Stimulated activated naive B cell treated with anti-CD40 and anti-IgM and Interleukin-4, amounts not matched to agents 10 μg/mL and 1 μg/mL and 100 μg/mL, for 72 hours (primary cell): ENCODE results near the gene RABL6.
"Not testable (repeated sequence)": the region's sequence is repeated elsewhere in the genome, so short reads cannot be mapped to it uniquely, and the experiment has no call there.

Source experiments
- ATAC-seq, 2 donors: fragments of 150-1000 bp; cut with Tn5 transposase; replicated peaks; 2 replicates each; pipeline ENCODE4 v1.10.0; 2021; ENCODE audit warnings: moderate library complexity in 1 of 2
- DNase-seq: peaks from one replicate; pipeline ENCODE4 v3.0.0; 2021
- H3K27ac Mint-ChIP-seq: one replicate; pipeline ENCODE4 v1.8.0; 2022; ENCODE audit warnings: mild to moderate bottlenecking, mixed read lengths
- H3K27me3 Mint-ChIP-seq, 2 donors: one replicate each; pipeline ENCODE4 v1.8.0; 2022; ENCODE audit warnings: mixed read lengths in 2 of 2
- H3K36me3 Mint-ChIP-seq, 2 donors: one replicate each; pipeline ENCODE4 v1.8.0; 2022; ENCODE audit warnings: mixed read lengths in 2 of 2, mild to moderate bottlenecking in 1 of 2
- H3K4me1 Mint-ChIP-seq, 2 donors: one replicate each; pipeline ENCODE4 v1.8.0; 2022; ENCODE audit warnings: mixed read lengths in 2 of 2, mild to moderate bottlenecking in 1 of 2
- H3K4me3 Mint-ChIP-seq, 2 donors: one replicate each; pipeline ENCODE4 v1.8.0; 2022; ENCODE audit warnings: mild to moderate bottlenecking in 2 of 2, mixed read lengths in 2 of 2, moderate library complexity in 1 of 2
- H3K9me3 Mint-ChIP-seq, 2 donors: one replicate each; pipeline ENCODE4 v1.8.0; 2022; ENCODE audit warnings: mixed read lengths in 2 of 2, mild to moderate bottlenecking in 1 of 2

The RABL6 gene

DNA sequence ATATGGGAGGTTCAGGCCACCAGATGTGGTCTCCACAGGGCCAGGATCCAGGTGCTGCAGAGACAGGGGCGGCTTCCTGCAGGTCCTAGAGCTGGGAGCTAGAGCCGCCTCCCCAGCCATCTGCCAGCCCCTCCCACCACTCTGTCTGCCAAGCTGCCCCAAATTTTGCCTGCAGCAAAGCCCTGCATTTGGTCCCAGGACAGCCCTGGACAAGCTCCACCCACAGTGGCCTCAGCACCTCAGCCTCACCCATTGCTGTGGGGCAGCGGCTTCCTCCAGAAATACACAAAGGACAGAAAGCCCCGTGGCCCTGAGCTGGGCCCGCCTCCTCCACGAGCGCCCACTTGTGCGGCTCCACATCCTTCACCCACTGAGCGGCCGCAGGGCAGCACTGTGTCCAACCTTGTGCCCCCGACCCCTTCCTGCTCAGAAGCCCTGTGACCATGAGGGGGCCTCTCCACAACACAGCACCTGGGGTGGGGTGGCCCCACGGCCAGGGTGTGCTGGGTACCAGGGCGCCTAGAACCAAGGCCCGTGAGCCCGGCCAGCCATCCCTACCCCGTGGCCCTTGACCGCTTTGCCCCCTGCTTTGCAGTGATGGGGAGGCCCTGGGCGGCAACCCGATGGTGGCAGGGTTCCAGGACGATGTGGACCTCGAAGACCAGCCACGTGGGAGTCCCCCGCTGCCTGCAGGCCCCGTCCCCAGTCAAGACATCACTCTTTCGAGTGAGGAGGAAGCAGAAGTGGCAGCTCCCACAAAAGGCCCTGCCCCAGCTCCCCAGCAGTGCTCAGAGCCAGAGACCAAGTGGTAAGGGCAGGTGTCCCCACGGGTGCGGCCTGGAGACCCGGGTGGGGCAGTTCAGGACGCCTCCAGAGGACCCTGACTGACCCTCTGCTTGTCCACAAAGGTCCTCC is 30.8 kb downstream of the RABL6 start:
- DNase-seq: no peak
- no peaks in the 10 kb centered on the region for H3K9me3 Mint-ChIP-seq
- no peak overlapping the region for H3K27ac Mint-ChIP-seq
- peaks cover 0 to 5% of the 10 kb centered on the region in 2 donors for H3K27me3 Mint-ChIP-seq
- ATAC-seq: no peak
- H3K4me3 Mint-ChIP-seq: no peak overlapping the region
- H3K36me3 Mint-ChIP-seq: peaks cover 27 to 37% of the 10 kb centered on the region in 2 donors
- peaks cover 13 to 15% of the 10 kb centered on the region in 2 donors for H3K4me1 Mint-ChIP-seq

DNA sequence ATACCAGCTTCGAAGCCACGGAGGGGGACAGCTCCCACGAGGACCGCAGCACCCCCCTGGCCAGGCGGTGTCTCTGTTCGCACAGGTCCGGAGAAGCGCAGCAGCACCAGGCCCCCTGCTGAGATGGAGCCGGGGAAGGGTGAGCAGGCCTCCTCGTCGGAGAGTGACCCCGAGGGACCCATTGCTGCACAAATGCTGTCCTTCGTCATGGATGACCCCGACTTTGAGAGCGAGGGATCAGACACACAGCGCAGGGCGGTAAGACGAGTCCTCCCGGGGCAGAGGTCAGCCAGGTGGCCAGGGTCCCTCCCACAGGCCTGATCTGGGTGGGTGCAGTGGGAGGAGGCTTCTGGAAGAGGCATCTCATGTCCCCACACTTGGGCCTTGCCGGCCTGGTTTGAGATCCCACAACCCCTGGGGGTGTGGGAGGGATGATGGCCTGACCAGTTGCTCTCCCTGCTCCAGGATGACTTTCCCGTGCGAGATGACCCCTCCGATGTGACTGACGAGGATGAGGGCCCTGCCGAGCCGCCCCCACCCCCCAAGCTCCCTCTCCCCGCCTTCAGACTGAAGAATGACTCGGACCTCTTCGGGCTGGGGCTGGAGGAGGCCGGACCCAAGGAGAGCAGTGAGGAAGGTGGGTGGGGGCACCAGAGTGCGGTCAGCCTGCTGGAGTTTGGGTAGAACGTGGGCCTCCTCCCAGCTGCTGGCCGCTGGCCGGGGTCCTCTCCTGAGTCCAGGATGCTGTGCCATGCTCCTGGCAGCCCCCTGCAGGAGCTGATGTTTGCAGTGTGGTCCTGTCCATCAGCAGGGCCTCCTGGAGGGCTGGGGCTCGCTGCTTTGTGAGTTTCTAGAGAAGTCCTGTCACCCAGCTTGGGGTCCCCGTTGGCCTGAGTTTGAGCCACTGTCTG is 31.7 kb downstream of the RABL6 start:
- Mint-ChIP-seq H3K9me3 (no peaks in the 10 kb centered on the region), H3K4me3 (peak overlapping the region; percentile 0 to 43), H3K4me1 (peaks cover 18 to 19% of the 10 kb centered on the region in 2 donors), H3K27me3 (peaks cover 0 to 11% of the 10 kb centered on the region in 2 donors), H3K27ac (peak overlapping the region; percentile 52), H3K36me3 (peaks cover 28 to 33% of the 10 kb centered on the region in 2 donors)
- DNase-seq: no peak
- no peak for ATAC-seq

DNA sequence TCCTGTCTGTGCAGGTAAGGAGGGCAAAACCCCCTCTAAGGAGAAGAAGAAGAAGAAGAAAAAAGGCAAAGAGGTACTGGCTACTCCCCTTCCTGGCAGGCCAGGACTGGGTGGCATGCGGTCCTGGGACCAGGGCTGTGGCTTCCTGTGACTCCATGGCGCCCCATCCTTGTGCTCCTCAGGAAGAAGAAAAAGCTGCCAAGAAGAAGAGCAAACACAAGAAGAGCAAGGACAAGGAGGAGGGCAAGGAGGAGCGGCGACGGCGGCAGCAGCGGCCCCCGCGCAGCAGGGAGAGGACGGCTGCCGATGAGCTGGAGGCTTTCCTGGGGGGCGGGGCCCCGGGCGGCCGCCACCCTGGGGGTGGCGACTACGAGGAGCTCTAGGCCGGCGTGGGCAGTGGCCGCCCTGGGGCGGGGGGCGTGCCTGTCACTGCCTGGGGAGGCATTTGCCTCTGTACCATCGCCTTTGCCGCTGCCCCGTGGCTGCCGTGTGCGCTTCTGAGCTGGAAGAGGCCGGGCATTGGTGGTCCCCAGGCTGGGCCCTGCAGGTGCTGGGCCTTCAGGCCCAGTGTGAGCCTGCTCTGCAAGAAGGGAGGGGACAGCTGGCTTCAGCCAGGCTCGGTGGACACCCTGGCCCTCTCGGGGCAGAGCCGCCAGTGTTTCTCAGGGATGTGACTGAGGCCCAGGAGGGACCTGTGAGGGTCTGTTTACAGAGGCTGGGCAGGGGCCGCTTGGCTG is 32.6 kb downstream of the RABL6 start:
- H3K4me3 Mint-ChIP-seq: peak overlapping the region; percentile 0 to 43
- H3K27ac Mint-ChIP-seq: peak overlapping the region; percentile 52

DNA sequence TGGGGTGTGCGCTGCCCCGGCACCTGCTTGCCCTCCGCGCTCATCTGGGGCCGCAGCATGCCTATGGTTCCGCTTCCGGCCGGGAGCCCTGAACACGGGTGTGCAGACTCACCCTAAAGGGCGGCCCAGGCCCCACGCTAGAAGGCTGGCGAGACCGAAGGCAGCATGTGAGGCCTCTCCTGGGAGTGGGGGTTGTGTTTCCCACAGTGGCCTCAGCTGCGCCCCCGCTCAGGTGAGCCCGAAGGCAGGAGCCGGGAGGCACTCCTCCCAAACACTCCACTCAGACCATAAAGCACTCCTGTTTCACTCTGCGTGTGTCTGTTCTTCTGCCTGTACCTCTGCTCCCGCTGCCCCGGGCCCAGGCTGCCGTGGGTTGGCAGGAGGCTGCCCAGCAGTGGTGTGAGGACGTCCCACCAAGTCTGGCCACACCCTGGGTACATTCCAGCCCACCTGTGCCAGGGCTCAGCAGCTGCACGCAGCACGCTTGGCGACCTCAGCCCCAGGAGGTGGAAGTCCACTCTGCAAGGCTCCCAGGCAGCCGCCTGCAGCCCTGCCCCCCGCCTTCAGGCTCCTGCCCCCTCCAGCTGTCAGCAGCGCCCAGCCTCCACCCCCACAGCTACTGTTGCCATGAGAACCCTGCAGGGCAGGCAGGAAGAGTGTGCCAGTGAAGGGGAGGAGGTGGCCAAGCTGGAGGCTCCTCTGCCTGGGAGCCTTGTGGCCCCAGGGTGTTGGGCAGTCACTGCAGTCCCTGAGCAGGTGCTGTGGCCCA is 33.3 kb downstream of the RABL6 start:
- H3K4me1 Mint-ChIP-seq: peaks cover 18 to 19% of the 10 kb centered on the region in 2 donors
- DNase-seq: no peak
- H3K27me3 Mint-ChIP-seq: peaks cover 0 to 12% of the 10 kb centered on the region in 2 donors
- peak overlapping the region; percentile 20 for H3K27ac Mint-ChIP-seq
- no peak for ATAC-seq
- H3K9me3 Mint-ChIP-seq: no peaks in the 10 kb centered on the region
- H3K36me3 Mint-ChIP-seq: peaks cover 26 to 27% of the 10 kb centered on the region in 2 donors
- peak overlapping the region in 1 of 2 donors; percentile 4 for H3K4me3 Mint-ChIP-seq

More for the DNA sequence above, 32.6 kb downstream of the RABL6 start:
- no peak for DNase-seq
- no peak for ATAC-seq
- Mint-ChIP-seq H3K36me3 (peaks cover 26 to 30% of the 10 kb centered on the region in 2 donors), H3K9me3 (no peaks in the 10 kb centered on the region), H3K27me3 (peaks cover 0 to 11% of the 10 kb centered on the region in 2 donors), H3K4me1 (peaks cover 18 to 19% of the 10 kb centered on the region in 2 donors)

DNA sequence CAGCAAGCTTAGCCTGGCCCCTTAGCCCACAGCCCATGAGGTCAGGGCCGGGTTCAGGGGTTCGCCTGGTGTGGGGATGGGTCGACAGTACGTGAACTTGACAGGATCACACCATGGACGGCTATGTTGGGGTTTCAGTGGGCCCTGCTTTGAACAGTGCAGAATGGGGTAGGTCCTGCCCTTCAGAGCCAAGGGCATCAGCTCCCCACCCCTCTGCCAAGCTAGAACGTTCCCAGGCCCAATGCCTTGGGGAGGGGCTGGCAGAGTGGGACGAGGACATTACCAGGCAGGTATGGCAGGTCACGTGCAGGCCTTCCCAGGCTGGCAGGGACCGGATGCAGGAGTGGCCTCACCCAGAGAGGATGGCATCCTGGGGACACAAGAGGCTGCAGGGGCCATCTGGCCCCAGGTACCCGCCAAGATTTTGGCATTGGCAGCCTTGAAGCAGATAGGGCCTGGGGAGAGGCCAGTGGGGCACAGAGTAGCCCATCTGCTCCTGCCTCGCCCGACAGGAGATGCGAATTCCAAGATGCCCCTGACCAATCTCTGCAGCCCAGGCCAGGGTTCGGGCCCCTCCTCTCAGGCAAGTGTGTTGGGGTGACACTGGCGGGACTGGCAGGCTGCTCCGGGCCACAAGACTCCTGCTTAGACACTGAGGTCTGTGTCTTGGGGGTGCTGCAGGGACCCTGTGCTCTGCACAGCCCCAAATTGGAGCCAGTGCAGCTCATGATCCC is 34.1 kb downstream of the RABL6 start:
- Mint-ChIP-seq H3K4me3 (peak overlapping the region; percentile 4 to 97), H3K36me3 (peaks cover 26 to 30% of the 10 kb centered on the region in 2 donors), H3K4me1 (peaks cover 20 to 24% of the 10 kb centered on the region in 2 donors), H3K27me3 (peaks cover 4 to 18% of the 10 kb centered on the region in 2 donors)
- not testable (repeated sequence) for H3K27ac Mint-ChIP-seq, DNase-seq, ATAC-seq, H3K9me3 Mint-ChIP-seq

DNA sequence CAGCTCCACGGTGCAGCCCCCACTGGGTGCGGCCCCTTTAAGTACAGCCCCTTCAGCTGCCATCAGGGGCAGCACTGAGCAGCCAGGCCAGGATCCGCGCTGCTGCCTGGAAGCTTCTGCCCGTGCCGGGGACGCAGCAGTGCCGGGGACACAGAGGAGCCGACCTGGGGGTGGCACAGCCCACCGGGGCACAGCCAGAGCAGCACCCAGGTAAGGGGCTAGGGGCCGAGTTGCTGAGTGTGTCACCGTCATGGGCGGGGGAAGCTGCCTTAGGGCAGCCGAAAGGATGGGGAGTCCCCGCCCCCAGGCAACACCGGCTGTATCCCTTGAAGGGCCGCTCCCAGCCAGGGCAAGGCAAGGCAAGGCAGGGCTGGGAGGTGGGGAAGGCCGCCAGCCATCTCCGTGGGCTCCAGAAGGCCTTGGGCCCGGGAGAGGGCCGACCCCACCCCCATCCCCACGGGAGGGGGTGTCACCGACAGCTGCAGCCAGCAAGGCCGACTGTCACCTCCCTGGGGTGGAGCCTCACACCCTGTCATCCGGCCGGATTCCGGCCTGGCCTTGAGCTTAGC is 34.7 kb downstream of the RABL6 start, which contains the start of gene AJM1:
AJM1 (plus strand) TSS at position 99 of the 569 bp plus-strand sequence. CDS start 1,937 bp downstream, outside the sequence.
- DNase-seq (peak; percentile 77), ATAC-seq (peak; percentile 89 to 93)
- peak within 1 kb of the TSS; percentile 89 for H3K27ac Mint-ChIP-seq
- peaks cover 4 to 23% of the 10 kb centered on the region in 2 donors for H3K27me3 Mint-ChIP-seq
- not testable (repeated sequence) for H3K9me3 Mint-ChIP-seq
- peaks cover 24 to 30% of the 10 kb centered on the region in 2 donors for H3K4me1 Mint-ChIP-seq
- peaks cover 26 to 31% of the 10 kb centered on the region in 2 donors for H3K36me3 Mint-ChIP-seq
- peak within 1 kb of the TSS; percentile 88 to 97 for H3K4me3 Mint-ChIP-seq

DNA sequence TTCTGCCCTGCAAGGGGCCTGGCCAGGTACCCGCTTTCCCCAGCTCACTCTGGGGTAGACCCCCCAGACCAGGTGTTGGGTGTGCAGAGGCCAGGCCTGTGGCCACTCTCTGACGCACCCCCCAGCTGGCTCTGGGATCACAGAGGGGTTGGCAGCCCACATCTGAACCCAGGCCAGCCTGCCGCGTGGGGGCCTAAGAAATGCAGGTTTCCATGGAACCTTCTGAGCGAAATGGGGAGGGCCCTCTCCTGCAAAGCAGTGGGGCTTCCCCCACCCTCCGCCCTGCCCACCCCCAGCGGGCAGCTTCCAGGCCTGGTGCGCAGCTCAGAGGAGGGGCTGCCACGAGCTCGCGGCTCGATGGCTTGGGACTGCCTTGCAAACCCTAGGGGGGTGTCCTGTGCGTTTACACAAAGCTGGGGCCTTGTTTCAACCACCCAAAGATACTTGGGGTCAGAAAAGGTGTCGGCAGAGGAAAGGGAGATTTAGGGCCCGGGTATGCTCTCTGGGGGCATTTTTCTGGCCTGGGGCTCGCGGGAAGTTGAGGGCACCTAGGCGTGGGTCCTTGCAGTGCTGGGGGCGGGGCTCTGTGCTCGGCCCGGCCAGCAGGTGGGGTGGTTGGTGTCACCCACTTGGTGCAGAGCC is 35.5 kb downstream of the RABL6 start:
- Mint-ChIP-seq H3K4me3 (peak overlapping the region; percentile 57 to 63), H3K4me1 (peaks cover 30 to 37% of the 10 kb centered on the region in 2 donors), H3K27me3 (peaks cover 11 to 30% of the 10 kb centered on the region in 2 donors), H3K36me3 (peaks cover 31 to 33% of the 10 kb centered on the region in 2 donors), H3K27ac (peak overlapping the region; percentile 87)
- DNase-seq, H3K9me3 Mint-ChIP-seq: not testable (repeated sequence)
- peak in 1 of 2 donors; percentile 5 for ATAC-seq

DNA sequence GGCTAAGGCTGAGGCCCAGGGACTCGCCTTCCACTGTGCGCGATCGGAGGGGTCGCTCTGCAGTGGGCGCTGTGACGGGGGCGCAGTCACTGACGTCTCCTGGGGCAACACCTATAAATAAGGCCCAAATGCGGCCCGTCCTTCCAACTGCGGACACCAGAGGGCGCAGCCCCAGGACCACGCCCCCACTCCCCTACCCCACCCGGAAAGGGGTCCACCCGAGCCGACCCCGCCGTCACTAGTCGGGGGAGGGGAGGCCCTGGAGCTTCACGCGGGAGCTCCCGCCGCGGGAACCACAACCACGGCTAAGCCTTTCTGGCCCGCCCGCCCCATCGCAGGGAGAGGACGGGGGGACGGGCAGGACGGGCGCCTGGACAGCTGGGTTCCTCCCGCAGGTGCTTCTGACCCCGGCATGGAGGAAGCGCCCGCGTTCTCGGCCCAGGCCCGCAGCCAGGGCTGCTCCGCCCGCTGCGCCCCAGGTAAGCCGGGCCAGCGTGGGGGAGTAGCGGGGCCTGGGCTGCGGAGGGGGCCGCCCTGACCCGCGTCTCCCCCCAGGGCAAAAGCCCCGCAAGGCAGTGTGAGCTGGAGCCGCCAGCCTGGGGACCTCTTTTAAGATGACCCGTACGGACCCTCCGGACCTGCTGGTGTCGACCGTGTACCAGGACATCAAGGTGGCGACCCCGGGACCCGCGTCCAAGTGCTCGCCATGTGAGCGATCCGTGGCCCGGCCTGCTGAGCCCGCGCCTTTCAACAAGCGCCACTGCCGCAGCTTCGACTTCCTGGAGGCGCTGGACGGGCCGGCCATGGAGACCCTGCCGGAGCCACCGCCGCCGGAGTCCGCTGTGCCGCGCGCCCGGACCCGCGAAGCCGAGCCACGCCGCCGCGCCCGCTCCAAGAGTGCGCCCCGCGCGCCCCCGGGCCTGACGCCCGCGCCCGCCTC is 36.3 kb downstream of the RABL6 start:
- Mint-ChIP-seq H3K4me3 (peak overlapping the region; percentile 57 to 63), H3K4me1 (peaks cover 30 to 37% of the 10 kb centered on the region in 2 donors), H3K27ac (peak overlapping the region; percentile 87), H3K27me3 (peaks cover 11 to 30% of the 10 kb centered on the region in 2 donors), H3K36me3 (peaks cover 23 to 26% of the 10 kb centered on the region in 2 donors)
- peak; percentile 50 for DNase-seq
- not testable (repeated sequence) for H3K9me3 Mint-ChIP-seq, ATAC-seq

DNA sequence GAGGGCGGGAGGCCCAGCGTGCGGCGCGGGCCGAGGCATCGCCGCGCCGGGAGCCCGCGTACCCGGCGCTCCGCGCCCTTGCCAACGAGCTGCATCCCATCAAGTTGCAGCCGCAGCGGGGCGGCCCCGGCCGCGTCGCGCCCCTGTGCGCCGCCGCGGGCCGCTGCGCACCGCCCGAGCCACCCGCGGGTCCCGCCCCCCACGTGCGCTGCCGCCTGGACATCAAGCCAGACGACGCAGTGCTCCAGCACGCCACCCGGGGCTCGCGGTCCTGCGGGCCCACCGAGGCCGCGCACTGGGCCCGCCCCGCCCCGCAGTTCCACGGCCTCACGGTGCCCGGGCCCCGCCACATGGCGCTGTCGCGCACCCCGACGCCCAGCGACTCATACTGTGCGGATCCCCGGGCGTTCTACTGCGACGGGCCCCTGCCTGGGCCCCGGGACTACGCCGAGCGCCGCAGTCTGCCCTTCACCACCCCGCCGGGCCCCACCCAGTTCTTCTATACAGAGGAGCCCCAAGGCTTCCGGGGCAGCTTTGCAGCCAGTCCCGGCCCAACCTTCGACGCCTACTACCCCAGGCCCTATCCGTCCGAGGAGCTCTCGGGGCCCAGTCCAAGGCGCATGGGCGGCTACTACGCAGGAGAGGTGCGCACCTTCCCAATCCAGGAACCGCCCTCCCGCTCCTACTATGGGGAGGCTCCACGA is 37.2 kb downstream of the RABL6 start:
- peaks cover 11 to 30% of the 10 kb centered on the region in 2 donors for H3K27me3 Mint-ChIP-seq
- H3K27ac Mint-ChIP-seq: peak overlapping the region; percentile 47
- DNase-seq: no peak
- peaks cover 34 to 41% of the 10 kb centered on the region in 2 donors for H3K4me1 Mint-ChIP-seq
- no peaks in the 10 kb centered on the region for H3K9me3 Mint-ChIP-seq
- no peak for ATAC-seq
- peaks cover 15 to 18% of the 10 kb centered on the region in 2 donors for H3K36me3 Mint-ChIP-seq
- H3K4me3 Mint-ChIP-seq: peak overlapping the region; percentile 44 to 46

DNA sequence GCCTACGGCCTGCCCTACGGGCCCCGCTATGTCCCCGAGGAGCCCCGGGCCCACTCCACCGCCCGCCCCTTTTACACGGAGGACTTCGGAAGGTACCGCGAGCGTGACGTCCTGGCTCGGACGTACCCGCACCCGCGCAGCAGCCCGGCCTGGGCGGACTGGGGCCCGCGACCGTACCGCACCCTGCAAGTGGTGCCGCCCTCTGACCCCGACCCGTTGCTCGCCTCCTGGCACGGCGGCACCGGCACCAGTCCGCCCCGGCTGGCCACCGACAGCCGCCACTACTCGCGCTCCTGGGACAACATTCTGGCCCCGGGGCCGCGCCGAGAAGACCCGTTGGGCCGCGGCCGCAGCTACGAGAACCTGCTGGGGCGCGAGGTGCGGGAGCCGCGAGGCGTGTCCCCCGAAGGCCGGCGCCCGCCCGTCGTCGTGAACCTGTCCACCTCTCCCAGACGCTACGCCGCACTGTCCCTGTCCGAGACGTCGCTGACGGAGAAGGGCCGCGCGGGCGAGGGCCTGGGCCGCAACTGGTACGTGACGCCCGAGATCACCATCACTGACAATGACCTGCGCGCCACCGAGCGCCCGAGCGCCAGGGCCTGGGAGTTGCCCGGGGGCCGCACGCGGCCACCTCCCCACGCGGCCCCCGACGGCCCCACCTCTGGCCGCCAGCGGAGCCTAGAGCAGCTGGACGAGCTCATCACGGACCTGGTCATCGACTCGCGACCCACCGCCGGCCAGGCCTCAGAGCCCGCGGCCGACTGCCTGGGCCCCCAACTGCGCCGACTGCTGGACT is 37.9 kb downstream of the RABL6 start:
- Mint-ChIP-seq H3K27me3 (peaks cover 11 to 30% of the 10 kb centered on the region in 2 donors), H3K4me3 (peak overlapping the region in 1 of 2 donors; percentile 44), H3K9me3 (no peaks in the 10 kb centered on the region), H3K4me1 (peaks cover 35 to 48% of the 10 kb centered on the region in 2 donors), H3K27ac (peak overlapping the region; percentile 47), H3K36me3 (peaks cover 13 to 18% of the 10 kb centered on the region in 2 donors)
- DNase-seq (no peak), ATAC-seq (no peak)
